Gastroesophageal sphincter (tissue), 3 donors: ENCODE results near the gene C3AR1.

Experiments
- POLR2A ChIP-seq, 2 donors: fragments of 450-650 bp; IDR thresholded peaks; one replicate each; pipeline ENCODE4 v1.6.1; 2017; ENCODE audit warnings: antibody characterized with exemption in 2 of 2, mild to moderate bottlenecking in 2 of 2, moderate library complexity in 1 of 2
- POLR2AphosphoS5 ChIP-seq: sonication (generic); formaldehyde crosslinking; IDR thresholded peaks from one replicate; pipeline ENCODE4 v1.6.1; 2017; ENCODE audit warnings: antibody characterized with exemption
- TF ChIP-seq, protein P1 (sequence below), 4 experiments: fragments of 200-600 bp in 2 of 4; fragments of 450-650 bp in 2 of 4; sonication (generic) in 1 of 4; IDR thresholded peaks; one replicate each; pipeline ENCODE4 v1.5.1; 2017 to 2019; ENCODE audit warnings: antibody characterized with exemption in 4 of 4, mild to moderate bottlenecking in 2 of 4, moderate library complexity in 2 of 4

DNA sequence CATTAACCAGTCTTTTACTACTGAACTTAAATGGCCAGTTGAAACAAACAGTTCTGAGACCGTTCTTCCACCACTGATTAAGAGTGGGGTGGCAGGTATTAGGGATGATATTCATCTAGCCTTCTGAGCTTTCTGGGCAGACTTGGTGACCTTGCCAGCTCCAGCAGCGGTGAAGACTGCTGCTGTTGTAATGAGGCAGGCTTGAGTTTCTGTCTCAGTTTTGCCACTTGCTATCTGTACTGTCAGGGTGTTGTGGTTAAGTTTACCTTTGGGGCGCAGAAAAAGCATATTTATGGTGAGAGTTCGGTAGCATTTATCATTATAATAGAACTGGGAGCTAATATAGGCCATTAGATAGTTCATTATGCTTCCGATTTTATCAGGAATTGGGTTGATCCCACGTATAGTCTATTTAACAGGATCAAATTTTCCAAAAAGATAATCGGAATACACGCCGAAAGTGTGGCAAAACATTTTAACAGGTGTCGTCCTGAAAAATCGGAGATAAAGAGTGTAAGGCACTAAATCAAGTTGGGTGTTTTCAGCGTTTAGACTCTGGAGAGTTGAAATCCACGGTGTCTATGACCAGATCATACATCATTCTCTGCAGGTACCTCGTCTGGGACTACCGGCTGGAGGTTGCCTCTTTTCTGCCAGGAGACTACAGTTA, 15.2 kb upstream of the C3AR1 start:
- TF ChIP-seq, protein P1, sequence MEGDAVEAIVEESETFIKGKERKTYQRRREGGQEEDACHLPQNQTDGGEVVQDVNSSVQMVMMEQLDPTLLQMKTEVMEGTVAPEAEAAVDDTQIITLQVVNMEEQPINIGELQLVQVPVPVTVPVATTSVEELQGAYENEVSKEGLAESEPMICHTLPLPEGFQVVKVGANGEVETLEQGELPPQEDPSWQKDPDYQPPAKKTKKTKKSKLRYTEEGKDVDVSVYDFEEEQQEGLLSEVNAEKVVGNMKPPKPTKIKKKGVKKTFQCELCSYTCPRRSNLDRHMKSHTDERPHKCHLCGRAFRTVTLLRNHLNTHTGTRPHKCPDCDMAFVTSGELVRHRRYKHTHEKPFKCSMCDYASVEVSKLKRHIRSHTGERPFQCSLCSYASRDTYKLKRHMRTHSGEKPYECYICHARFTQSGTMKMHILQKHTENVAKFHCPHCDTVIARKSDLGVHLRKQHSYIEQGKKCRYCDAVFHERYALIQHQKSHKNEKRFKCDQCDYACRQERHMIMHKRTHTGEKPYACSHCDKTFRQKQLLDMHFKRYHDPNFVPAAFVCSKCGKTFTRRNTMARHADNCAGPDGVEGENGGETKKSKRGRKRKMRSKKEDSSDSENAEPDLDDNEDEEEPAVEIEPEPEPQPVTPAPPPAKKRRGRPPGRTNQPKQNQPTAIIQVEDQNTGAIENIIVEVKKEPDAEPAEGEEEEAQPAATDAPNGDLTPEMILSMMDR (IDR thresholded peaks at IDR 0.05) = no peak
- TF ChIP-seq POLR2AphosphoS5 (no peak), POLR2A (IDR thresholded peaks at IDR 0.05) (no peak)
